Upper lobe of right lung (tissue), 1 donor: ENCODE results near the gene TMEM178B. TPM values are rescaled to one million over a fixed set of nuclear protein-coding genes. Genes with fewer than 3 reads are reported as not detected.

Experiments used
- ATAC-seq: fragments of 200-7000 bp; cut with Tn5 transposase; one replicate; pipeline ENCODE4 v1.9.1; 2020; ENCODE audit warnings: mild to moderate bottlenecking, moderate library complexity
- DNase-seq: peaks from one replicate; pipeline ENCODE4 v3.0.0-alpha.2; 2020
- H3K27ac ChIP-seq: fragments of 200-600 bp; one replicate; pipeline ENCODE4 v1.8.0; 2022
- H3K27me3 ChIP-seq: fragments of 200-600 bp; one replicate; pipeline ENCODE4 v1.8.0; 2022; ENCODE audit warnings: mild to moderate bottlenecking
- H3K36me3 ChIP-seq: fragments of 200-600 bp; one replicate; pipeline ENCODE4 v1.8.0; 2022
- H3K4me1 ChIP-seq: fragments of 200-600 bp; one replicate; pipeline ENCODE4 v1.8.0; 2022
- H3K4me3 ChIP-seq: fragments of 200-600 bp; one replicate; pipeline ENCODE4 v1.8.0; 2022; ENCODE audit warnings: mild to moderate bottlenecking
- H3K9me3 ChIP-seq: fragments of 200-600 bp; one replicate; pipeline ENCODE4 v1.8.0; 2022
- intact Hi-C: fragments of 100-400 bp; cut with DNase I; formaldehyde crosslinking; loops from one replicate; pipeline ENCODE4 v1.11.0; 2022
- total RNA-seq: library from RNA; stranded (reverse); fragmentation: NEBNext Ultra II Directional; extraction: Animal tissue kit (Norgen Biotek cat#: 25700); gene quantifications from one replicate; pipeline ENCODE4 v1.2.1, GENCODE V29; 2021
- TF ChIP-seq, protein P1 (sequence below): fragments of 200-600 bp; IDR thresholded peaks from one replicate; pipeline ENCODE4 v1.8.0; 2022; ENCODE audit warnings: antibody characterized with exemption
- donor health status: DM: no; HTN: yes; CAD: no; lungs with severe emphysema.

TMEM178B gene
- total RNA-seq, 1 donor from 2014 or later = 1.4 TPM

DNA sequence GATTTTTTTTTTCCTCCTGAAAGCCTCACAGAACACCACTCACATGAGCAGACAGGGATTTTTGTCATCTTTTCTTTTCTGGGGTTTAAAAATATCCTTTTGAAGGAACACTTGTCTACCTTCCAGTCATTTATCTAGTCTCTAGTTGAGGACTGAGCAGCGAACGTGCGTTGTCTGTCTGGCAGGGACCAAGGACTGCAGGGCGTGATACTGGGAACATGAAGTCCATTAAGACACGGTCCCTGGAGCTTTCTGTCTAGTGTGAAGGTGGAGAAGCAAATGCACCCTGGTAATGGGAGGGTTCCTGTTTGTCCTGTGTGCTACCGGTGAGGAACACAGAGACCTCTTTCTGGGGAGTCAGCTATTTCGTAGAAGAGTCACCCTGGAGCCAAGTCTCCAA lies 207.4 kb downstream of the TMEM178B start:
- no peaks in the 10 kb centered on the region for H3K4me1 ChIP-seq
- H3K4me3 ChIP-seq = no peak overlapping the region
- no peaks in the 10 kb centered on the region for H3K9me3 ChIP-seq
- intact Hi-C loops = no loop called here
- TF ChIP-seq, protein P1, sequence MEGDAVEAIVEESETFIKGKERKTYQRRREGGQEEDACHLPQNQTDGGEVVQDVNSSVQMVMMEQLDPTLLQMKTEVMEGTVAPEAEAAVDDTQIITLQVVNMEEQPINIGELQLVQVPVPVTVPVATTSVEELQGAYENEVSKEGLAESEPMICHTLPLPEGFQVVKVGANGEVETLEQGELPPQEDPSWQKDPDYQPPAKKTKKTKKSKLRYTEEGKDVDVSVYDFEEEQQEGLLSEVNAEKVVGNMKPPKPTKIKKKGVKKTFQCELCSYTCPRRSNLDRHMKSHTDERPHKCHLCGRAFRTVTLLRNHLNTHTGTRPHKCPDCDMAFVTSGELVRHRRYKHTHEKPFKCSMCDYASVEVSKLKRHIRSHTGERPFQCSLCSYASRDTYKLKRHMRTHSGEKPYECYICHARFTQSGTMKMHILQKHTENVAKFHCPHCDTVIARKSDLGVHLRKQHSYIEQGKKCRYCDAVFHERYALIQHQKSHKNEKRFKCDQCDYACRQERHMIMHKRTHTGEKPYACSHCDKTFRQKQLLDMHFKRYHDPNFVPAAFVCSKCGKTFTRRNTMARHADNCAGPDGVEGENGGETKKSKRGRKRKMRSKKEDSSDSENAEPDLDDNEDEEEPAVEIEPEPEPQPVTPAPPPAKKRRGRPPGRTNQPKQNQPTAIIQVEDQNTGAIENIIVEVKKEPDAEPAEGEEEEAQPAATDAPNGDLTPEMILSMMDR = no peak
- DNase-seq (no peak), ATAC-seq (no peak)
- no peaks in the 10 kb centered on the region for H3K36me3 ChIP-seq
- no peaks in the 10 kb centered on the region for H3K27me3 ChIP-seq
- no peak overlapping the region for H3K27ac ChIP-seq

DNA sequence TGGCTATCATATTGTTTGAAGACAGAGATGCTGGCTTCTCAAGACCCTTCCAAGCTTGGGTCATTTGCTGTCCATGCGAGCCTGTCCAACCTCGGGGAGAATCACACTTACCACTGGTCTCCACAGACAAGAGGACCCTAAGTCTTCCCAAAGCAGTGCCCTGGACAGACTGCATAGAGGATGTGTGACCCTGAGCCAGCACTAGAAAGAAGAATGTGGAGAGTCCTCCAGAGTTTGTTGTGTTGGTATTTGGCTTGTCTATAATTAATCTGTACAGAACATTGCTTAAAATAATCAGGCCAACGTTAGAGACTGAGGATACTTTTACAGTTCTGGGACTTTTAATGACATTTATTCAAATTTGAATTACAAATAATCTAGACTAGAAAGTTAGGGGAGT lies 212.7 kb downstream of the TMEM178B start:
- Histone ChIP-seq H3K9me3 (no peaks in the 10 kb centered on the region), H3K27me3 (no peaks in the 10 kb centered on the region), H3K4me1 (no peaks in the 10 kb centered on the region), H3K36me3 (no peaks in the 10 kb centered on the region), H3K4me3 (no peak overlapping the region), H3K27ac (no peak overlapping the region)
- ATAC-seq (no peak), DNase-seq (no peak)
- intact Hi-C loops = no loop called here
- TF ChIP-seq, protein P1 = no peak

DNA sequence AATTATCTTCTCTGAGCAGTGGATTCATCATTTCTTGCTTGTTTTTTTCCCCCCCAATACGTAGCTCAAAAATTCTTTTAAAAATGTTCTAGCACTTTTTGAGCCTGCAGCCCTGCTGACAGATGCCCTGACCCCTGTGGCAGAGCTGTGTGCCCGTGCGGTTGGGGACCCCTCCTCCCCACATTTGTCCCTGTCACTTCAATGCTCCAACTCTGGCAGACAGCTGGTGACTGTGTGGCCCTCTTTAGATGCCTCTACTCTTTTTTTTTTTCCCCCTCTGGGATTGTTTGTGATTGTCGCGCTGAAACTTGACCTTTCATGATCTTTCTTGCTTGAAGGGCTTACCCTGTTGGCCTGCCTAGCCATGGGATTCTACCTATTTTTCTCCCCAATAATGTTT lies 214.1 kb downstream of the TMEM178B start:
- no peaks in the 10 kb centered on the region for H3K27me3 ChIP-seq
- no peaks in the 10 kb centered on the region for H3K36me3 ChIP-seq
- H3K4me1 ChIP-seq = no peaks in the 10 kb centered on the region
- H3K4me3 ChIP-seq = no peak overlapping the region
- H3K27ac ChIP-seq = no peak overlapping the region
- no peaks in the 10 kb centered on the region for H3K9me3 ChIP-seq
- ATAC-seq = no peak
- intact Hi-C loops = no loop called here
- DNase-seq = no peak
- TF ChIP-seq, protein P1 = no peak

DNA sequence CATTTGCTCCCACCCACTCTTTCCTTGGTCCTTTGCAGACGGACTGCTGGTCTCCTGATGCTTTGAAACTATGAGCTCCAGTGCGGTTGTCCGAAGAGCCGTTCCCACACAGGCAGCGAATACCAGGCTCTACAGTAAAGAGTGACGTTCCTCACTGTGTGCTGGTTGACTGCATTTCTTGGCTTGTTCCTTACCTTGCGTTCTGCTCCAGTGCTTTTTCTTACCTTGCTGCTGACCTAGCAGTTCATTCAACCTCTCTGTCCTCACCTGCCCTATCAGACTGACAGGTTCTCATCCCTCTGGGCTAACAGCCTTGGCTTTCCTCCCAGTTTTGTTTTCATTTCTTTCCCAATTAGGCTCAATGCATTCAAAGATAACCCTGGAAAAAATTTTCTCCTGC lies 214.8 kb downstream of the TMEM178B start:
- Histone ChIP-seq H3K4me1 (no peaks in the 10 kb centered on the region), H3K27ac (no peak overlapping the region), H3K27me3 (no peaks in the 10 kb centered on the region), H3K9me3 (no peaks in the 10 kb centered on the region), H3K4me3 (no peak overlapping the region), H3K36me3 (no peaks in the 10 kb centered on the region)
- intact Hi-C loops = no loop called here
- ATAC-seq = no peak
- TF ChIP-seq, protein P1 = no peak
- no peak for DNase-seq

DNA sequence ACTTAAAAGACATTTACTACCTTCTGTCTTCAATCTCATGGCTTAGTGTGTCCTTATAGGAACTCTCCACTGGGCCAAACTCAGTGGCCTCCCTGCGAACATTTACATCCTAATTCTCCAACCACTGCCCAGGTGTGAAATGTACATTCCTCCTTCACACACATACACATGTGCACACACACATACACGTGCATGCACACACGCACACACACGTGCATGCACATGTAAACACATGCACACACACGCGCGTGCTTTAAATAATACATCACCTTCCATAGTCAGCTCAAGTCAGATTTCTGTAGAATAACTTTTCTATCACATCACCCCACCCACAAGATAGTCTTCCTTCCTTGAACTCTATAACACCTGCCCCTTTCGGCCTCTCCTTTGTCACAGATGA lies 216.5 kb downstream of the TMEM178B start:
- Histone ChIP-seq H3K36me3 (no peaks in the 10 kb centered on the region), H3K27me3 (no peaks in the 10 kb centered on the region), H3K4me1 (no peaks in the 10 kb centered on the region), H3K27ac (no peak overlapping the region), H3K4me3 (no peak overlapping the region), H3K9me3 (no peaks in the 10 kb centered on the region)
- ATAC-seq (no peak), DNase-seq (no peak)
- intact Hi-C loops = no loop called here
- TF ChIP-seq, protein P1 = no peak

DNA sequence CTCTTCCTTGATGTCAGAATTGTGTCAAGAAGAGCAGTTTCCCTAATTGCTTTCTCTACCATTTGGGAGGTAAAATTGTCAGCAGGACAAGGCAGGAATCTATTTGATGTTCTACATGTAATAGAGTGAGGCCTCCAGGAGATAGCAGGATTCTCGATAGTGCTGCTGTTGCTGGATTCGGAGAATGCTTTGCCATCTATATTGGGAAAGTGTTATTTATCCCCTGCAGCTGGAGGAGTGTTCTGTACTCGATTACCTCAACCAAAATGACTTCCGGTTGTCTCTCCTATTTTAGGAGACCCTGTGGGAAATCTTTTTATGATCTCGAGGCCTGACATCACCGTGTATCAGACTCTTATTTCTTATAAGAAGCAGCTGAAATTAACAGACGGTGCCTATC lies 217.1 kb downstream of the TMEM178B start:
- Histone ChIP-seq H3K4me1 (no peaks in the 10 kb centered on the region), H3K27ac (no peak overlapping the region), H3K36me3 (no peaks in the 10 kb centered on the region), H3K27me3 (no peaks in the 10 kb centered on the region), H3K4me3 (no peak overlapping the region), H3K9me3 (no peaks in the 10 kb centered on the region)
- DNase-seq (no peak), ATAC-seq (no peak)
- TF ChIP-seq, protein P1 = no peak
- intact Hi-C loops = no loop called here
